H1 (cell line): ENCODE measurements around the gene YPEL2. TPM values are rescaled to one million over a fixed set of nuclear protein-coding genes. Genes with fewer than 3 reads are reported as not detected.

Experiments
- GTF2F1 ChIP-seq: IDR thresholded peaks from 2 replicates; pipeline ENCODE4 v1.6.1; 2012; ENCODE audit warnings: low read depth, low read length, improper control_type of control experiment, borderline replicate concordance
- KDM4A ChIP-seq: IDR thresholded peaks from one replicate; pipeline ENCODE4 v1.7.1; 2012; ENCODE audit warnings: low read depth, mild to moderate bottlenecking, moderate library complexity, low read length, inconsistent platforms; ENCODE audit not compliant: severe bottlenecking
- KDM5A ChIP-seq: fragments of 200-600 bp; IDR thresholded peaks from 2 replicates; pipeline ENCODE4 v1.7.1; 2012; ENCODE audit warnings: mild to moderate bottlenecking, low read length, inconsistent platforms, mixed read lengths
- MAX ChIP-seq: IDR thresholded peaks from 2 replicates; pipeline ENCODE4 v1.6.1; 2012; ENCODE audit warnings: inconsistent platforms
- RFX5 ChIP-seq: IDR thresholded peaks from 2 replicates; pipeline ENCODE4 v1.6.1; 2011; ENCODE audit warnings: low read depth, low read length, improper control_type of control experiment, borderline replicate concordance
- RNF2 ChIP-seq: fragments of 200-900, 300-1000 bp; sonication (generic); IDR thresholded peaks from 2 replicates; pipeline ENCODE4 v1.7.1; 2016; ENCODE audit warnings: borderline replicate concordance, low read depth, mild to moderate bottlenecking, antibody characterized with exemption, low read length; ENCODE audit not compliant: poor library complexity, severe bottlenecking; ENCODE audit errors: missing control alignments
- SAP30 ChIP-seq: fragments of 300-600 bp; sonication (generic); IDR thresholded peaks from 2 replicates; pipeline ENCODE4 v1.7.1; 2012; ENCODE audit warnings: low read length, moderate library complexity, mild to moderate bottlenecking, inconsistent platforms; ENCODE audit not compliant: insufficient read depth, insufficient replicate concordance
- polyA plus RNA-seq, 7 experiments: library from polyadenylated mRNA; depleted of rRNA in 3 of 7; stranded (reverse) in 5 of 7; unstranded in 2 of 7; fragments of >200 nt in 5 of 7; fragments of 200-250 nt in 2 of 7; gene quantifications; 1 replicate in 5 of 7; 2 replicates in 1 of 7; 4 replicates in 1 of 7; pipeline versions ENCODE4 v1.2.1 to v1.2.3, GENCODE V29; 2011 to 2013; ENCODE audit warnings: missing spikeins in 2 of 7, mixed read lengths in 2 of 7
- total RNA-seq: library from RNA; stranded (reverse); fragmentation: NEBNext Ultra II Directional; extraction: Animal tissue kit (Norgen Biotek cat#: 25700); gene quantifications from 2 replicates; pipeline ENCODE4 v1.2.1, GENCODE V29; 2021

Gene YPEL2
- total and polyA plus RNA-seq, 2 of the 8 experiments (the other 6 are each of a cell fraction or from before 2014, with no cell fraction given), result 1.6 to 3.5 TPM

- no peak for TF ChIP-seq KDM4A
- TF ChIP-seq MAX, result no peak
- no peak for TF ChIP-seq SAP30
- no peak for TF ChIP-seq KDM5A
- TF ChIP-seq RNF2, result no peak
- no peak for TF ChIP-seq GTF2F1
- no peak for TF ChIP-seq RFX5
Observed at GRCh38 chr17:59315866-59316265, 15.6 kb upstream of the YPEL2 start (continued).
